ENCODE measurements around the gene SRBD1.

Gene SRBD1

DNA sequence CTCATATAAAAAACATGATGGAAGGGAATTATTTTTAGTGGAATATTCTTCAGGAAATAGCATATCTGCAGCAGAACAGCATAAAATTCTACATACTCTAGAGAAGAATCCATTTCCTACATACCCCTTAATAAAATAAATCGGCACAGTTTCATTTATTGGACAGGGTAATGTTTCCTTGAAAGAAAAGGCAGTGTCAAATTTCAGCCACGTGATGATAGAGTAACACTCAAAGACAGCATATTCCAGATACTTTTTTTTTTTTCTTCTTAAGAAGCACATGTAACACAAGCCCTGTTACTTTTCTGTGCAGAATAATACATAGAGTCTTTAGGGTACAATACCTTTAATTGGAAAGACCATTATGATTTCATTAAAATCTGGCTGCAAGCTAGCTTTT is 204.4 kb downstream of the SRBD1 start:
- DNase-seq = no peak

DNA sequence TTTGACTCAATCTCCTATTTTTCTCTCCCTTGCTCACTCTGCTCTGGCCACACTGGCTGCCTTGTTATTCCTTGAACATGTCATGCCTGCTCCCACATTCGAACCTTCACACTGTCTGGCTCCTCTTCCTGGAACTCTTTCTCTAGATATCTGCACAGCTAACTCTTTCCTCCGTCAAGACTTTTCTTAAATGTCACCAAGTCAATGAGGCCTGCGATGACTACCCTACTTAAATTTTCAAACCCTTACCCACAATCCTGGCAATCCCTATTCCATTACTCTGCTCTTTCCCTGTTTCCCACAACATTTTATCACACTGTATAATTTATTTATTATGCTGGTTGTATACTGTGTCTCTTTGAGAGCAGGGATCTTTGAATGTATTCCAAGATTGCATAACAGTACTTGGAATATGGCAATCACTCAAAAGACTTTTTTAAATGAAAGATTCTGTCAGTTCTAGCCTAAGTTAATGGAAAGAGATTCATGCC is 206.2 kb downstream of the SRBD1 start:
- no peak for DNase-seq

DNA sequence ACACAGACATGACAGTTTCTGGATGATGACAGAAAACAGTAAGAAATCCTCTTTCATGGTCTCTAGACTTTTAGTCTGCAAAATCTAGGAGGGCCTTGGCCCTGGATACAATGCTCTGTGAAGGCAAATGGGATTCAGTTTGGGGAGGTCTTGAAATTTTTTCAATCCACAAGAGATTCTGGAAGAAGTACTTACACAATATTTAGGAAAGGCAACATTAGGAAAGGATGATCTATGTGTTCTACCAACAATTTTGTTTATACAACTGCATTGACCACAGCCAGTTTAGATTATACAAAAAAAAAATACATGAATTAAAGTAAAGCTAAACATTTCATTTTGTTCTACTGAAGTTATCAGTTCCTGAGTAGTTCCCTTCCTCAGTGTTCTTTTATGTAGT is 208.0 kb downstream of the SRBD1 start:
- no peak for DNase-seq

DNA sequence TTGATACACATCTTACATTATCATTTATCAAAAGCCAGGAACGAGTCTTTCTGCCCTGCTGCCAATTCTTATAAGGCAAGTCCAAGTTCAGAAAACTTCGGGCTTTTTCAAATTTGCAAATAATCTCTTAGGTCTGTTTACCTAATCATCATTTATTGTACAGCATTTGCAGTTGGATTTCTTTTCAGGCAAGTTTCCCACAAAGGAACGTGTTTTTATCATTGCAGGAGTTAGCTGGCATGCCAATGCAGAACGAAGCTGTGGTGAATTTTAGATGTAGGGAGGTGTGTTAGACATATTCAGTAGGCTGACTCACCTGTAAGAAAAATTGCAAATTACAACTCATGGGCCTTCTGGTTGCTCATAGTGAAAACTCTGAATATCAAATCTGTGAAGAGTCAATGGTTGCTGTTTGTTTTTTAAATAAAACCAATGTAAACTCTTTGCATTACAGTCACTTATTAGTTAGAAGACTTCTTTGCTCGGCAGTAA is 209.6 kb downstream of the SRBD1 start:
- no peak for DNase-seq

DNA sequence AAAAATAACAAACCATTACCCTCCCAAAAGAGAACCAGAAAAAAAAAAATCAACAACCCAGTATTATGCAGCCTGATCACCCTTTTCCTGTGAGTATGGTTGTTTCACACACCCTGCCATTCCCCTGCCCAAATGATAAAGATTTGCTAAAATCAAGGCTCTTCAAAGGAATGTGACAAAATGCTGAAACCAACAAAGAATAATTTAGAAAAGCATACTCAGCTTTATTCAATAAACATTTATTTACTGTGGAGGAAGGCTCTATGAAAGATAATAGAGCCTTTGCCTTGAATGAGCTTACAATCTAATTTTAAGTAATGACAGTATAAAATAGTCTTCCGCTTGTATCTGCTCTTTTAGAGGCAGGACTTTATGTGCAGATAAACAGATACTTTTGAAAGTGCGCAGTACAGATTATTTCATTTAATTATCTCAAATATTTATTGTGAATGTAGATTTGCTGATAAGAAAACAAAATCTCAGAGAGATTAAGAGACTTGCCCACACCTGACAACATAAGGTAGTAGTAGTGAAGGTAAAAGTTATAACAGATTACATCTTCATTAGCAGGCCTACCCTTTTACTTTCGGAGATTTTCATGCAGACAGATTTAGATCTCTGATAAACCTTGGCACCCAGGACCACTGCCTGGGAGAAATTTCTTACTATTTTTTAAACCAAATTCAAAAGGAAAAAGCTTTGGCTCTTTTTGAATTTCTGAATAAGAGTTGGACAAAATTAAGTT is 211.9 kb downstream of the SRBD1 start:
- no peak for DNase-seq

DNA sequence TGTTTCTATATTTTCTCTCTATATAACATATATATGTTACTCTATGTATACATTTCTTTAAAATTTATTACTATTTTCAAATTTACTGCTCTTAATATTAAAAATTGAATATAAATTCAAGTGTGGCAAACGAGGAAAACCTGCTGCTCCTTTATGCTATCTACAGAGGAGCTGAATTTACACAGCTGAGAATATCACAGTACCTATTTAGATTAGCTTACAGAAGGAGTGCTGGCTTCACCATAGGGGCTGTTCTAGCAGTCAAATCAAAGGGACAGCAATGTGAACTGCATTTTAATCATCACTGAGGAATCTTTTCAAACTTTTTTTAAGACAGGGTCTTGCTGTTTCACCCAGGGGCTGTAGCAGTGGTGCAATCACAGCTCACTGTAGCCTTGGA is 213.8 kb downstream of the SRBD1 start:
- DNase-seq = no peak

DNA sequence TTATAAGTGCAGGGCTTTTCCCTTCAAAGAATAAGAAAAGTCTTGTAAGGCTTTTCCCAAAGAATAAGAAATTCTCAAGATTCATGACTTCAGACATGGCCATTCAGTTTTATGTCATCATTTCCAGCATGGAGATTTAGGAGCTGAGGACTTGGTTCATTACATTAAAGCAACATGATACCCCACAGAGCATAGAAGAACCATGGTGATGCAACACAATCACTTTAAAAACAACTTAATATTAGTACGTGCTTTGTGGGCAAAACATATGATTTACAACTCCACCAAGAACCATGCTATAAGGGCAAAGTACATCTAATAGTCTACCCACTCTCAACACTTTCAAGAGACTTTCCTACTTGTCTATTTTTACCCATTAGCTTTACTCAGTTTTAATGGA is 214.4 kb downstream of the SRBD1 start:
- DNase-seq = no peak

DNA sequence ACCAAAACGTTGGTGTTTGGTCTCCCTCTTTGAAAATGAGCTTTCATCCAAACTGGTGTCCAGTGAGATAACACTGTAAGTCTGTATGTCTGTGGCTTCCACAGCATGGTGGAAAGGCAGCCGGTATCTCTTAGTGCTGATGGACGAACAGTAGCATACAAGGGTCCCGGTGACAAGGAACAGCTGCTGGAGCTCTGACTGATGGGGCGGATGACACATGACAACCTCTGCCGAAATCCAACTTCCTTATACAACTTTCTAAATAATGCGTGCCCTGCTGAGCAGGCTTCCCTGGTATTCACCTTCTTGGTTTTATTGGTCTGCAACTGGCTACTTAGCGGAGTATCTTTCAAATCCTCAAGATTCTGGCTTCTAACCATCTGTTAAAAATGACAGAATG is 216.2 kb downstream of the SRBD1 start:
- DNase-seq = no peak

DNA sequence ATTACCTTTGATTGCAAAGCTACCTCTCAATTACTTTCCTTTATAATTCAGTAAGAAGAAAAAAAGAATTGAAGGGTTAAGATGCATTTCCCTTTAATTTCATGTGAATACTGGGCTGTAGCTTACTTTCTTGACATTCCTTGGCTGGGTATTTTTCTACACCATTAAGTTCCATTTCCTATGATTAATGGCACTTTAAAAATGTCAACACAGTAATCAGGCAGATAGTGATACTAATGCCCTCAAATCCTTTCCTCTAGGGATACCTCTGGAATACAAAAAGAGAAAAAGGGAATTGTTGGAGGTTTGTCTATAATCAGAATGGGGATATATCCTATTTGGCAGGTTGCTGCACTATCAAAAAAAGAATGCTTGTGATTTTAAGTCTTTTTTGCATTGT is 216.9 kb downstream of the SRBD1 start:
- DNase-seq = no peak

DNA sequence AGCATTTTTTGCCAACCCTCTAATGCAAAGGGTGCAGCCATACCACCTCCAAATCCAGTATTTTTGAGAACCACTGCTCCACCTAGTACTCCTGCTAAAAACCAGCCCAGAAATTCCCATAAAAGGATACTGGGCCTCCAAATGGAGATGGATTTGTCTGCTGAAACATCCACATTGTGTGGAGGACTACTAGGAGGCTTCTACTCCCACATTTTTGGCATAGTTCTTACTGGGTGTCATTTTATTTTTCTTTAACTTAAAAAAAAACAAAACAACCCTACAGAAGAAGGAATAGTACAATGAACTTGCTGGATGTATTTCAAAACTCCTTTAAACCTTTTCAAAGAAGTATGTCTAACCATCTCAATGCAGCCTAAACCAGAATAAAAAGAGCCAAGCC is 219.2 kb downstream of the SRBD1 start:
- DNase-seq = no peak

DNA sequence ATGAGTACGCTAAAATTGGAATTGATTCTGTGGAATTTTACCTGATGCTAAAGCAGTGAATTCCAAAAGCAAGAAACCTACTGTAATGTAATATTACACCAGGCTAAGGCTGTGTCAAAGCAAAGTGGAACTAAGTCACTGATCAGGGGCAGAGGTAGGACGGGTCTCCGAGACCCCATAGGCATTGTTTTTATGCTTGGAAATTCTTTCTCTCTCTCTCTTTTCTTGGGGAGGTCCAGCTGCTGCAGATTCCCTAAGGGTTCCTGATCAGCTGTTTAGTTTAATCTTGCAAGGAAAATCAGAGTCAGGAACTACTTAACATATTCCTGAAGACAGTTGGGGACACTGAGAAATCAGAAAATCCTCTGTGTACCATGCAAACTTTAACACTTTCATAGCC is 220.2 kb downstream of the SRBD1 start:
- DNase-seq = no peak

DNA sequence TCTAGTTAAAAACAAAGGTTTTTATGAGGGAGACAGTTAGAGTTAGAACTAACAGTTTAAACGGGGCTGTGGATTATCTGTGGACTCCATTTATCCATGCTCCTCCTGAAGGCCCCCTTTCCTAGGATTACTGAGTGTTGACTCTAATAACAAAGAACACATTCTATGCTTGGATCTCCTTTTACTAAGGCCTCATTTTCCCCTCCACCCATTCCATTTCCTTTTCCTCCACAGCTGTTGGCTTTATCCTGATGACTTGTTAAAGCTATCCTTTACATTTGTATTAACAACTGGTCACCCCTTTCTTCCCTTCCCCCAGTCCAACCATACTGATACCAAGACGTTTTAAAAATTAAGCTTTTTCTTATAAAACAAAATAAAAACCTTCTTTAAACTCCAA is 220.6 kb downstream of the SRBD1 start:
- DNase-seq = no peak

DNA sequence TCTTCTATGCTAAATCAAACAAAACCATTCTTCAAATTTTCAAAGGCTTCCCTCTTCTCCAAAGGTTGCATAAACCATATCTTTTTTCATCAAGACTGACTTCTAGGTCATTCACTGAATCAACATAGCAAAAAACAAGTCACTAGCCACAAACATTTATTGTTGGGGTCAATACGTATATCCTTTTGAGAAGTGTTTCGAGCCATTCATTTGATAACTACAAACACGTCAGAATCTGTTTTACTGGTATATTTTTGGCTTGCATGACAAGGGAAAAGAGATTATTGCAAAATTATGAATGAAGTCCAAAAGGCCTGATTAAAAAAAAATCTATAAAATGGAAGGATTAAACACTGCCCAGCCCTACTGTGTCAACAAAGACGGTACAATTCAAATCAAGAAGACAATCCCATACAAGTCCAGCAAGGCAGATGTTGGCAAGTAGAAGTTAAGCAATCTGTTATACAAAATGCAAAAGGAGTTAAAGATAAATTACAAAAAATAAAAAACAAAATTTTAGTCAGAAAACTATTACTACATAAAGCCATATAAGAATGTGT is 222.4 kb downstream of the SRBD1 start:
- DNase-seq = no peak

DNA sequence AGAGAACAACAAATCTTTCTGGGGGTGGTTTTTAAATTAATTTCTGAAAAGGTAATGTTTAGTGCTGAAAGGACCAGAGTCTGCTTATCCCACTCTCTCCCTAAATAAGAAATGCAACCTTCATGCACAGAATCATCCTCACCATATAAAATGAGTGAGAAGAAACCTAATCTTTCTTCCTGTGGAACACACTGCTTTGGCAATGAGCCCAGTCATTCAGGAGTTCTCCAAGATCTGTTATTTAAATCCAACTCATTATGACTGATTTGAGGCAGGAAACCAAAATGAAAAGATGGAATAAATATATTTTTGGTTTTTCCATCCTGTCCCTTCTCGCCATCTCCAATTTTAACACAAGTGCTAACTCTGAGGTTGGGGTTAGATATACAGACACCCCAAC is 228.3 kb downstream of the SRBD1 start:
- DNase-seq = no peak

DNA sequence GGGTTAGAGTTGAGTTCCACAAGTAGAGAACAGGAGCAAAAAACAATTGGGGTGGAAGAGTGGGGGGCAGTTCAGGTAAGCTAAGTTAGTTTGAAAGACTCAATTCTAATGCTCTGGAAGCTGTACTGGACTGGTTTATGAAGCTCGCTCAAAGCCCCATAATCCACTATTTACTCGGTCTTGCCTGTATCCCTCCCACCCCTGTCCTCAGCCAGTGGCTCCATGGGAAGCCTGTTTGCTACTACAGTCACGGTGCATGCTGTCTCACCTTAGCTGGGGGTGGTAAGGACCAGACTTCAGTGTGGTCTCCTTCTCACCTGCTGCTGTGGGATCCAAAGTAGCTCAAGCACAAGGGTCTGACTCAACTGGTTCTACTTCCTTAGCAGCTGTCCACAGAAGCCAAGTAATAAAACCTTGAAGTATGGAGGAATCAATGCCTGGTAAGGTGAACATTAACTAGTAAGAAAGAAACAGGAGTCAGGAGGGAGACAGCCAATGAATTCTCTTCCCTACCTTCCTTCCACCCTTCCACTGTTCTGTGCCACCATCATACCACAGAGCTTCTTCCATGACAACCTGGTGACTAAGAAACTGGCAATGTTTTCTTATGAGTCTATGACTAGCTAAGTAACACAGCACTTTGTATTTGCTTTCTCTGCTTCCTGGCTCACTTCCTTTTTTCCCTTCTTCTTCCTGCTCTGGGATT is 230.8 kb downstream of the SRBD1 start:
- no peak for DNase-seq

DNA sequence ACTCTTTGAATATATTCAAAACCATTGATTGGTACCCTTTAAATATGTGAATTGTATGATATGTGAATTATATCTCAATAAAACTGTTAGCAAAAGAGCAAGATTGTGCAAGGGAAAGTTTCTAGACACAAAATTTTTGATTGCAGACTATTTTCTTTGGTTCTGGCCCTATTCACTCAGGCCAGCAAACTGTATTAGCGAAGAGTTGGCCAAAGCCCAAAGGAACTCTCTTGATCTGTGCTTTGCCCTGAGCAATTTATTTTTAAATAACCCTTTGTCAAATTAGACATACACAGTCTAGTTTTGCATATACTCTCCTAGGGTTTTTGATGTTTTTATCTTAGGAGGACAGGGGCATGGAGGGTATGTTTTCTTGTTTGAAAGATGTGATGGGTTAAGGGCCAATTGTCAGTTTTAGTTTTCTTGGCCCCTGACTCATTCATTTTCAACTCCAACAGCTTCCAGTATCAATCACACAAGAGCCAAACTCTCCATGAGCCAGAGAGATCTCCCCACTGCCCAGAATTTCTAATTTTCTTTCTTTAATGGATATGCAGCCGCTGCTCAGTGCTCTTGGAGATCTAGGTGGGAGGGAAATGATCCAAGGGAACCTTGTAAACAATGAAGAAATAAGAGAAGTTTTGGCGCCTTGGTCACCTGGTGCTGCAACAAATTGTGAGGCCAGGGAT is 231.5 kb downstream of the SRBD1 start:
- no peak for DNase-seq

DNA sequence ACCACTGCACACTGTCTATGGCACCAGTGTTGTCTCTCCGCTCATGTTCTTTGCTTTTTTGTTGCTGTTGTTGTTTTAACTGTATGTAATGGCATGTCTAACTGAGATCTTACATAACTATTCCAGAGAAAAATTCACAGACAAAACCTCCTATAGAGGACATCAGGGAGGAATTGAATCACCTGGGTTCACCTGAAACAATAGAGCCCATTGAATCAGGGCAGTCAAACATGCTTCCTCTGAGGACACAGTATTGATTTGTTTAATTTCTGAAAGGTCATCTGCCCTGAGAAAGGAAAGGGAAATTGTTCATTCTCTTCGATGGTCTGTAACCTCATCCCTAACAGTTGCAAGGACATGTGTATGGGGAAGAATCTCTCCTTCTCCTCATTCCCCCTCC is 237.5 kb downstream of the SRBD1 start:
- no peak for DNase-seq

DNA sequence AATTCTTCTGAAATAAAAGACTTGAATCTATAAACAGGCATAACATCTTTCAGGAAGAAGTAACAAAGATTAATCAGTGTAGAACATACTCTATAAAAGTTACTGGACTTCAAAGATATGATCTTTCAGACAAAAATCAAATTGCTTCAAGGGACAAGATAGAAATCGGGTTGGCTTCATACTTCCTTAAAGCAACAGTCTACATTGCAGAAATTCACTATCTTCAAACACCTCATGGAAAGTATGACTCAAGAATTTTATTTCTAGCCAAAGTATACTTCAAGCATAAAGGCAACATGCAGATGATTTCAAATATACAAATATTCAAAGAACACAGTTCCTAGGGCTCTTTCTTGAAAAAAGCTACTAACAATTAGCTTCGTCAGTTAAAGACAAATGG is 240.7 kb downstream of the SRBD1 start:
- no peak for DNase-seq

DNA sequence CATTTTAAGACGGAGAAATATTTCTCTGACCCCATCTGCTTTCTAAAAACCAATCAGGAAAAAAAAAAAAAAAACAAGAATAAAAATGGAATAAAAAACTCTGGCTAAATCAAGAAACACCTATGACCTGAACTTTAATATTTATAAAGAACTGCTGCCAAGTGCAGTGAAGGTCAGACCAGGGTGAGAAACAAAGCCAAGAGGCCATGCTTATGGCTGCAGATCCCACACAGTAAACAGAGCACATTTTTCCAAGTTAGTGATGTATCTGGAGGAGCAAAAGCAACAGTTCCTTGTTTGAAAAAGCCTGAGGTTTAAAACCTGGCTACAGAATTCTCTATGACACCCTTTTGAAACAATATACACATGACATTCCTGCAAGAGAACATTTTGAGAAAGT is 242.3 kb downstream of the SRBD1 start:
- DNase-seq = no peak

DNA sequence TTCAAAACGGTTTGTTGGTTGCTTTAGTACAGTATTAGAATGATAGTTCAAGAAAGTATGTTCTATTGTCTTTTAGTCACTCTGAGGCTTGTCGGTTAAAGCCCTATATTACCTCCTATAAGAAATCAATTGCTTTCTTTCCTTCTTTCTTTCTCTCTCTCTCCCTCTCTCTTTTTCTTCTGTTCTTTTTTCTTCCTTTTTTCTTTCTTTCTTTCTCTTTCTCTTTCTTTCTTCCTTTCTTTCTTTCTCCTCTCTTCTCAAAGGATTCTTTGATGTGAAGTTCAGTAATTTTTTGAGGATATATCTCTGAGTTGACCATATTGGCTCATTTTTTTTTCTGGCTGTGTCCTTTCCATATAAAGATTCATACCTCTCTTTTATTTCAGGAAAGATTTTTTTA is 249.4 kb downstream of the SRBD1 start:
- DNase-seq = no peak

DNA sequence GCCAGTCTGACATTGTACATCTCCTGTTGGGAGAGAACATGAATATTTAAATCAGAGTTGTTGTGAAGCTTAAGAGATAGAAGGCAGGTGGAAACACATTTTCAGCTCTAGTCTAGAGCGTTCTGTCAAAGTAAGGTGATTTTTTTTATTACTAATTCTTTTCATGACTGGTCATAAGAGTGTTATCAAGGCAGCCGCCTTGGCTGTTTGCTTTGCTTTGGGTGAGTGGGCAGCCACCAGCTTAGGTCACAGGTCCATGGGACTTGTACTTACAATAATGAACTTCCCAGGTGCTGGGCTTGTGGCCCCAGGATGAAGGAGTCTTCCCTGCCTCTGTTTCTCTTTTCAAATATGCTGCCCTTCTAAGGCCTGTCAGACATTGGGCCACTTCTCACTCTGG is 256.3 kb downstream of the SRBD1 start:
- no peak for DNase-seq

DNA sequence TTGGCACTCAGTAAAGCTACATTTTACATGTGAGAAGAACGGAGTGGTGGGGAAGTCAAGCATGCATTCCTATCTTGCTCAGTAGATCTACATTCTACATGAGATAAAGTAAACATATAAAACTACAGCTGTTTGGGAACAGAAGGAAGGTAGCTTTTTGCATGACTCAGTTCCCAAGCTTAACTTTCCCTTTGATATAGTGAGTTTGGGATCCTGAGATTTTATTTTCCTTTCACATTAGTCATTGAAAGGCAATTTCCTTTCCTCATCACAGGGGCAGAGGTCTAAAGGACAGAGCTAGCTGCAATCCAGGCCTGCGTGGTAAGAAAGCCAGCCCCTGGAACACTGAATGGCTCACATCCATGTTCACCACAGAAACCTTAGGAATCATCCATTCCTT is 257.2 kb downstream of the SRBD1 start:
- no peak for DNase-seq

DNA sequence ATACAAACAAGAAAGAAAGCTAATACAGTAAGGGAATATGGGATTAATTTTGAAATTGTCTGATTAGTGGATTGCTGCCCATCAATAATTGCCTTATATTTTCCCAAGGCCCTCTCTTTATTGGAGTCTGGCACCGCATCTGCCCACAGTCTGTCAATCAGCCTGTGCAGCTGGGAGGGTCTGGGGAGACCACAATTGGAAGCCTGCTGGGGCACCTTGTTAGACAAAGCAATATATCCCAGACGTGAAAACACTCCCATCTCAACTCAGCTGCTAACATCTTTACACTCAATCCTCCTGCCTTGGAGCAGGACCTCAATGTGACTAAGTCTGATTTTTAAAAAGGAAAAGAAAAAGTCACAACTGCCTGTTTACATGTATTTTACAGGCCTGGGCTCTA is 258.6 kb downstream of the SRBD1 start:
- no peak for DNase-seq

All from activated CD4-positive, alpha-beta T cell treated with anti-CD3 and anti-CD28 coated beads, Interleukin-2, amount 50 U/mL, for 48 hours (primary cell).